OCI-LY7 (cell line): ENCODE measurements around the gene KCTD2. TPM values are rescaled to one million over a fixed set of nuclear protein-coding genes. Genes with fewer than 3 reads are reported as not detected.

Experiments
- BruUV-seq: library from RNA; stranded (reverse); fragments of 400-500 nt; replicated peaks from 2 replicates; lab custom pipeline; 2021; lab: Mats Ljungman, UMichigan
- CTCF ChIA-PET: fragments of 300-600 bp; sonication (Branson Sonifier 250); formaldehyde crosslinking; loops from one replicate; lab custom pipeline; 2022; ENCODE audit warnings: antibody characterized with exemption; ENCODE audit not compliant: unreplicated experiment; lab: Charles Lee
- POLR2A ChIA-PET: fragments of 300-600 bp; sonication (Branson Sonifier 250); formaldehyde crosslinking; loops from one replicate; lab custom pipeline; 2022; ENCODE audit warnings: antibody characterized with exemption; lab: Charles Lee
- DNase-seq: peaks from one replicate; pipeline ENCODE4 v3.0.0-alpha.2; 2015; ENCODE audit warnings: low spot score
- H2AFZ ChIP-seq: fragments of 200-600 bp; sonication (generic), shearing (Covaris generic); 2 replicates; pipeline ENCODE4 v1.6.1; 2014; ENCODE audit warnings: mild to moderate bottlenecking, antibody characterized with exemption, low read length, moderate library complexity
- H3K27ac ChIP-seq: fragments of 200-600 bp; sonication (generic); 2 replicates; pipeline ENCODE4 v1.5.1; 2014; ENCODE audit warnings: mixed run types, low read depth, mild to moderate bottlenecking, moderate library complexity, low read length, inconsistent platforms; ENCODE audit not compliant: poor library complexity, severe bottlenecking
- H3K36me3 ChIP-seq: fragments of 200-600 bp; sonication (generic); 2 replicates; pipeline ENCODE4 v1.6.1; 2014; ENCODE audit warnings: mild to moderate bottlenecking, antibody characterized with exemption, low read length, moderate library complexity, mixed read lengths; ENCODE audit not compliant: insufficient read depth
- H3K4me1 ChIP-seq: fragments of 200-600 bp; sonication (generic); 2 replicates; pipeline ENCODE4 v1.5.1; 2014; ENCODE audit warnings: mild to moderate bottlenecking, low read length; ENCODE audit not compliant: insufficient read depth, poor library complexity, severe bottlenecking
- H3K4me2 ChIP-seq: fragments of 200-600 bp; sonication (generic); 2 replicates; pipeline ENCODE4 v1.6.1; 2014; ENCODE audit warnings: mild to moderate bottlenecking, low read length
- H3K4me3 ChIP-seq: fragments of 200-600 bp; sonication (generic); 2 replicates; pipeline ENCODE4 v1.5.1; 2014; ENCODE audit warnings: mild to moderate bottlenecking, low read depth, low read length; ENCODE audit not compliant: poor library complexity, severe bottlenecking
- H3K79me2 ChIP-seq: fragments of 200-600 bp; sonication (generic); 2 replicates; pipeline ENCODE4 v1.6.1; 2016; ENCODE audit warnings: low read depth, mild to moderate bottlenecking, low read length, moderate library complexity, mixed read lengths; ENCODE audit not compliant: insufficient read depth
- H3K9me2 ChIP-seq: fragments of 200-600 bp; sonication (generic); 2 replicates; pipeline ENCODE4 v1.6.1; 2016; ENCODE audit warnings: mild to moderate bottlenecking, low read length, mixed read lengths; ENCODE audit not compliant: insufficient read depth
- H3K9me3 ChIP-seq: fragments of 200-600 bp; sonication (generic); 2 replicates; pipeline ENCODE4 v1.6.1; 2014; ENCODE audit warnings: mild to moderate bottlenecking, mixed run types, low read length, mixed read lengths
- H4K20me1 ChIP-seq: fragments of 200-600 bp; sonication (generic); 2 replicates; pipeline ENCODE4 v1.6.1; 2014; ENCODE audit warnings: mild to moderate bottlenecking, antibody characterized with exemption, low read length, moderate library complexity, mixed read lengths; ENCODE audit not compliant: insufficient read depth
- CTCF ChIP-seq: fragments of 200-600 bp; sonication (generic); conservative IDR thresholded peaks from 2 replicates; pipeline ENCODE4 v1.5.1; 2014; ENCODE audit warnings: mild to moderate bottlenecking, antibody characterized with exemption, low read length, moderate library complexity, mixed read lengths
- EZH2phosphoT487 ChIP-seq: fragments of 200-600 bp; sonication (generic); IDR thresholded peaks from 2 replicates; pipeline ENCODE4 v1.6.1; 2018; ENCODE audit warnings: low read depth, borderline replicate concordance, mild to moderate bottlenecking, mixed run types, antibody characterized with exemption, low read length, moderate library complexity, mixed read lengths
- intact Hi-C: fragments of 100-400 bp; cut with micrococcal nuclease; formaldehyde crosslinking; loops from one replicate; pipeline ENCODE4 v1.10.0; 2022; ENCODE audit not compliant: unreplicated experiment
- total RNA-seq, 2 experiments: library from RNA; depleted of rRNA in 1 of 2; stranded (reverse); fragments of >200 nt in 1 of 2; shearing (Covaris generic) in 1 of 2; gene quantifications; 2 replicates each; pipeline ENCODE4 v1.2.3, GENCODE V29; 2014 to 2022

Gene KCTD2
- total RNA-seq, 2 experiments from 2014 or later: 21.0 to 29.8 TPM

- POLR2A ChIA-PET: interaction anchor here (1.4 kb wide), 1 partner anchor 10 kb away, joined by 5 read pairs; no protein-coding TSS in a partner anchor
- CTCF ChIA-PET: interaction anchor here (1.1 kb wide), 1 partner anchor 100 kb away, joined by 4 read pairs; no protein-coding TSS in a partner anchor
- intact Hi-C loops: no loop called here
Measured at GRCh38 chr17:75063626-75064025, 16.6 kb downstream of the KCTD2 start.

GRCh38 chr17:75064040-75064439 lies 17.0 kb downstream of the KCTD2 start:
- no TSS peak for BruUV-seq

More at GRCh38 chr17:75063626-75064025, 16.6 kb downstream of the KCTD2 start:
- H3K4me3 ChIP-seq: no peak overlapping the region
- H3K9me2 ChIP-seq: no peaks in the 10 kb centered on the region
- no peaks in the 10 kb centered on the region for H3K4me1 ChIP-seq
- no peak overlapping the region for H2AFZ ChIP-seq
- H3K9me3 ChIP-seq: no peaks in the 10 kb centered on the region
- peaks cover 62% of the 10 kb centered on the region for H3K36me3 ChIP-seq
- DNase-seq: no peak
- H3K4me2 ChIP-seq: no peak overlapping the region
- no peaks in the 10 kb centered on the region for H4K20me1 ChIP-seq
- H3K79me2 ChIP-seq: no peaks in the 10 kb centered on the region
- TF ChIP-seq CTCF: no peak
- no peak for TF ChIP-seq EZH2phosphoT487
- H3K27ac ChIP-seq: no peak overlapping the region
- BruUV-seq: no TSS peak

More at GRCh38 chr17:75064040-75064439, 17.0 kb downstream of the KCTD2 start:
- H3K79me2 ChIP-seq: no peaks in the 10 kb centered on the region
- H3K9me3 ChIP-seq: no peaks in the 10 kb centered on the region
- no peak overlapping the region for H3K27ac ChIP-seq
- POLR2A ChIA-PET: interaction anchor here (1.4 kb wide), 1 partner anchor 10 kb away, joined by 5 read pairs; no protein-coding TSS in a partner anchor
- H3K36me3 ChIP-seq: peaks cover 61% of the 10 kb centered on the region
- CTCF ChIA-PET: interaction anchor here (1.1 kb wide), 2 partner anchors 26 to 100 kb away, joined by 3 to 4 read pairs; no protein-coding TSS in a partner anchor
- TF ChIP-seq CTCF: no peak
- TF ChIP-seq EZH2phosphoT487: no peak
- intact Hi-C loops: no loop called here
- H3K4me3 ChIP-seq: no peak overlapping the region
- no peak overlapping the region for H2AFZ ChIP-seq
- no peak overlapping the region for H3K4me2 ChIP-seq
- H3K4me1 ChIP-seq: no peaks in the 10 kb centered on the region
- no peaks in the 10 kb centered on the region for H3K9me2 ChIP-seq
- DNase-seq: no peak
- no peaks in the 10 kb centered on the region for H4K20me1 ChIP-seq
